Natural killer cell (primary cell): ENCODE data around the gene HERC6. TPM values are rescaled to one million over a fixed set of nuclear protein-coding genes. Genes with fewer than 3 reads are reported as not detected.
"Not testable (repeated sequence)": the region's sequence is repeated elsewhere in the genome, so short reads cannot be mapped to it uniquely, and the experiment has no call there.

ENCODE experiments used
- ATAC-seq, 3 donors: fragments of 150-1000 bp in 2 of 3; fragments of 200-7000 bp in 1 of 3; cut with Tn5 transposase; 1 replicate in 1 of 3; 2 replicates in 2 of 3; pipeline ENCODE4 v1.10.0; 2021; ENCODE audit warnings: mild to moderate bottlenecking in 2 of 3, moderate library complexity in 2 of 3
- DNase-seq, 2 donors: peaks; one replicate each; pipeline versions ENCODE4 v3.0.0 to v3.0.0-alpha.2; 2013 to 2021; ENCODE audit warnings: mixed read lengths in 1 of 2
- H3K27ac ChIP-seq: one replicate; pipeline ENCODE4 v1.5.1; 2013; ENCODE audit warnings: mild to moderate bottlenecking, low read length
- H3K27me3 ChIP-seq: one replicate; pipeline ENCODE4 v1.6.1; 2013; ENCODE audit warnings: low read length; ENCODE audit not compliant: control insufficient read depth, insufficient read depth
- H3K36me3 ChIP-seq: one replicate; pipeline ENCODE4 v1.6.1; 2013; ENCODE audit warnings: low read length; ENCODE audit not compliant: control insufficient read depth, insufficient read depth
- H3K4me1 ChIP-seq: one replicate; pipeline ENCODE4 v1.6.1; 2013; ENCODE audit warnings: low read length; ENCODE audit not compliant: control insufficient read depth, insufficient read depth
- H3K4me3 ChIP-seq: one replicate; pipeline ENCODE4 v1.5.1; 2013; ENCODE audit warnings: low read length
- H3K9me3 ChIP-seq: one replicate; pipeline ENCODE4 v1.6.1; 2013; ENCODE audit warnings: low read length; ENCODE audit not compliant: control insufficient read depth, insufficient read depth
- H3K27ac Mint-ChIP-seq, 2 donors: one replicate each; pipeline ENCODE4 v1.8.0; 2022; ENCODE audit warnings: mild to moderate bottlenecking in 2 of 2, mixed read lengths in 2 of 2, moderate library complexity in 1 of 2
- H3K27me3 Mint-ChIP-seq, 2 donors: one replicate each; pipeline ENCODE4 v1.8.0; 2022; ENCODE audit warnings: low read depth in 2 of 2, mixed read lengths in 2 of 2
- H3K36me3 Mint-ChIP-seq: one replicate; pipeline ENCODE4 v1.8.0; 2022; ENCODE audit warnings: mixed read lengths
- H3K4me1 Mint-ChIP-seq, 2 donors: one replicate each; pipeline ENCODE4 v1.8.0; 2022; ENCODE audit warnings: mixed read lengths in 2 of 2
- H3K4me3 Mint-ChIP-seq: one replicate; pipeline ENCODE4 v1.8.0; 2022; ENCODE audit warnings: mild to moderate bottlenecking, moderate library complexity, mixed read lengths
- H3K9me3 Mint-ChIP-seq, 2 donors: one replicate each; pipeline ENCODE4 v1.8.0; 2022; ENCODE audit warnings: mixed read lengths in 2 of 2
- WGBS: methylation state at CpG from one replicate; pipeline ENCODE4 v1.1.7; 2013; ENCODE audit warnings: missing lambda C conversion rate; ENCODE audit not compliant: insufficient coverage; 5-methylcytosine and 5-hydroxymethylcytosine counted together
- intact Hi-C: fragments of 100-400 bp; cut with micrococcal nuclease; formaldehyde crosslinking; loops from one replicate; pipeline ENCODE4 v1.14.2; 2022
- total RNA-seq, 4 donors: library from RNA; stranded (reverse); fragments of 120-200 nt in 1 of 4; gene quantifications; one replicate each; pipeline versions ENCODE4 v1.2.3 to v1.2.4, GENCODE V29; 2013 to 2022
- TF ChIP-seq, protein P1 (sequence below): fragments of 200-600 bp; IDR thresholded peaks from one replicate; pipeline ENCODE4 v1.8.0; 2022; ENCODE audit warnings: antibody characterized with exemption

The HERC6 gene
- total RNA-seq, 3 donors from 2014 or later (not counting 1 experiment from before 2014, with no cell fraction given), result 8.3 to 18.0 (median 17.5) TPM

DNA sequence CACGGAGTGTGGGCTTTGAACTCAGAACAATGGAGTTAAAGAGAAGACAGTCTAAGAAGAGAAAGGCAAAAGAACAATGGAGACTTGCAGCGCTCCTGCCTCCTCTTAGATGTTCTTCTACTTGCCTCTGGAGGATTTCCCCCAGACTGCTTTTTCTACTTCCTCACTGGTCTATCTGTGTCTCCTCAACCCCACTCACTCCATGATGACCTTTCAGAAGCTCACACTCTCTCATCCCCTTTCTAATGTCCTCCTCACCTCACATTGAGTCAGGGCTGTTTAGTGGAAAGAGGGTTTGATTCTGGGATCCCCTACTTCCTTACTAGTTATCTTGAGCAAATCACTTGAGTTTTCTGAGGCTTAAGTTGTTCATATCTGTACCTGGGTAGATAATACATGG is 12.2 kb upstream of the HERC6 start:
- H3K4me1 Mint-ChIP-seq, result no peaks in the 10 kb centered on the region
- no peak overlapping the region for H3K4me3 Mint-ChIP-seq
- H3K4me3 ChIP-seq, result no peak overlapping the region
- no peak for ATAC-seq
- H3K27ac ChIP-seq, result no peak overlapping the region
- no peak overlapping the region for H3K27ac Mint-ChIP-seq
- H3K9me3 Mint-ChIP-seq, result peaks cover 0 to 8% of the 10 kb centered on the region in 2 donors
- no peaks in the 10 kb centered on the region for H3K27me3 ChIP-seq
- H3K36me3 ChIP-seq, result no peaks in the 10 kb centered on the region
- intact Hi-C loops, result no loop called here
- peaks cover 8 to 9% of the 10 kb centered on the region in 2 donors for H3K27me3 Mint-ChIP-seq
- peaks cover 8% of the 10 kb centered on the region for H3K36me3 Mint-ChIP-seq
- no peaks in the 10 kb centered on the region for H3K4me1 ChIP-seq
- DNase-seq, result no peak
- H3K9me3 ChIP-seq, result no peaks in the 10 kb centered on the region
- TF ChIP-seq, protein P1, sequence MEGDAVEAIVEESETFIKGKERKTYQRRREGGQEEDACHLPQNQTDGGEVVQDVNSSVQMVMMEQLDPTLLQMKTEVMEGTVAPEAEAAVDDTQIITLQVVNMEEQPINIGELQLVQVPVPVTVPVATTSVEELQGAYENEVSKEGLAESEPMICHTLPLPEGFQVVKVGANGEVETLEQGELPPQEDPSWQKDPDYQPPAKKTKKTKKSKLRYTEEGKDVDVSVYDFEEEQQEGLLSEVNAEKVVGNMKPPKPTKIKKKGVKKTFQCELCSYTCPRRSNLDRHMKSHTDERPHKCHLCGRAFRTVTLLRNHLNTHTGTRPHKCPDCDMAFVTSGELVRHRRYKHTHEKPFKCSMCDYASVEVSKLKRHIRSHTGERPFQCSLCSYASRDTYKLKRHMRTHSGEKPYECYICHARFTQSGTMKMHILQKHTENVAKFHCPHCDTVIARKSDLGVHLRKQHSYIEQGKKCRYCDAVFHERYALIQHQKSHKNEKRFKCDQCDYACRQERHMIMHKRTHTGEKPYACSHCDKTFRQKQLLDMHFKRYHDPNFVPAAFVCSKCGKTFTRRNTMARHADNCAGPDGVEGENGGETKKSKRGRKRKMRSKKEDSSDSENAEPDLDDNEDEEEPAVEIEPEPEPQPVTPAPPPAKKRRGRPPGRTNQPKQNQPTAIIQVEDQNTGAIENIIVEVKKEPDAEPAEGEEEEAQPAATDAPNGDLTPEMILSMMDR, result no peak
- WGBS, result 89% methylated on average over 2 of the region's 2 CpGs

DNA sequence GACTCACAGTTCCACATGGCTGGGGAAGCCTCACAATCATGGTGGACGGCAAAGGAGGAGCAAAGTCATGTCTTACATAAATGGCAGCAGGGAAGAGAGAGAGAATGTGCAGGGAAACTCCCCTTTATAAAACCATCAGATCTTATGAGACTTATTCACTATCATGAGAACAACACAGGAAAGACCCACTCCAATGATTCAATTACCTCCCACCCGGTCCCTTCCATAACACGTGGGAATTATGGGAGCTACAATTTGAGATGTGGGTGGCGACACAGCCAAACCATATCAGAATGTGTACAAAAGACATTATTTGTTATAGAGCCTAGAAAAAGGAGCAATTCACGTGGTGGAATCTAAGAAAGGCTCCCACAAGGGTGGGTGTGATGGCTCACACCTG is 10.8 kb upstream of the HERC6 start:
- Histone ChIP-seq H3K4me1 (no peaks in the 10 kb centered on the region), H3K4me3 (no peak overlapping the region), H3K9me3 (no peaks in the 10 kb centered on the region), H3K36me3 (no peaks in the 10 kb centered on the region), H3K27me3 (no peaks in the 10 kb centered on the region), H3K27ac (no peak overlapping the region)
- Mint-ChIP-seq H3K4me3 (no peak overlapping the region), H3K36me3 (peaks cover 8% of the 10 kb centered on the region), H3K27me3 (peaks cover 8 to 9% of the 10 kb centered on the region in 2 donors), H3K9me3 (peaks cover 0 to 7% of the 10 kb centered on the region in 2 donors), H3K4me1 (no peaks in the 10 kb centered on the region), H3K27ac (no peak overlapping the region)
- WGBS, result 92% methylated on average over 4 of the region's 5 CpGs
- TF ChIP-seq, protein P1, result no peak
- intact Hi-C loops, result no loop called here
- ATAC-seq (no peak), DNase-seq (no peak)

DNA sequence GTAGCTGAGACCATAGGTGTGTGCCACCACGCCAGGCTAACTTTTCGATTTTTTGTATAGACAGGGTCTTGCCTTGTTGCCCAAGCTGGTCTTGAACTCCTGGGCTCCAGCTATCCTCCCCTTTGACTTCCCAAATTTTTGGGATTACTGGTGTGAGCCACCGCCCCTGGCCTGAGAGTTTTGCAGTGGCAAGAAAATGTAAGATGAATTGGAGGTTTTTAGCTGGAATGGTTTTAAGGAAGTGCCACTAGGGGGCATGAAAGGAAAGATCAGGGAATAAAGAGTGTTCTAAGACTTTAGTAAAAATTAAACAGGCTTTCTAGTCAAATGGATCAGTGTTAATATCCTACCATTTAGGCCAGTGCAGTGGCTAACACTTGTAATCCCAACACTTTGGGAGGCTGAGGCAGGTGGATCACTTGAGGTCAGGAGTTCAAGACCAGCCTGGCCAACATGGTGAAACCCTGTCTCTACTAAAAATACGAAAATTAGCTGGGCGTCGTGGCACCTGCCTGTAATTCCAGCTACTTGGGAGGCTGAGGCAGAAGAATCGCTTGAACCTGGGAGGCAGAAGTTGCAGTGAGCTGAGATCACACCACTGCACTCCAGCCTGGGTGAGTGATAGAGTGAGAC is 9.4 kb upstream of the HERC6 start:
- H3K4me1 ChIP-seq, H3K36me3 ChIP-seq, H3K36me3 Mint-ChIP-seq, H3K27ac ChIP-seq, H3K4me3 ChIP-seq, H3K4me1 Mint-ChIP-seq, H3K27ac Mint-ChIP-seq, H3K9me3 Mint-ChIP-seq, H3K27me3 ChIP-seq, H3K4me3 Mint-ChIP-seq, ATAC-seq, H3K27me3 Mint-ChIP-seq, H3K9me3 ChIP-seq, intact Hi-C loops: not testable (repeated sequence)
- 91% methylated on average over 7 of the region's 7 CpGs for WGBS
- peak in 1 of 2 donors; percentile 55 for DNase-seq
- TF ChIP-seq, protein P1, result peak; percentile 25

DNA sequence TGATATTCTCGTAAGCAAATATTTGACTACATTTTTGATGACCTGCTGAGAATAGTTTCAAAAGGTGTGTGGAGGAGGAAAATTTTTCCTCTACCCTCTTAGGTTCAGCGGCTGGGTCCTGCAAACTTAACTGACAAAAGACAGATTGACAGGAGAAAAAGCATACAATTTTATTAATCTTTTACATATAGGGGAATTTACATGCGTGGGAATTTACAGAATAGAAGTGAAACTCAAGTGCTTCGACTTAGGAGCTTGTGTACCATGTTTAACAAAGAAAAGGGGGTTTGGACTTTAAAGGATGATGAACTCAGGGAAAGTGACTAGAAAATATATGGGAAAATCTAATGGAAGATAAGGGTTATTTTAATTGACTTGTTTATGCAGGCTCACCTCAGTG is 2.5 kb downstream of the HERC6 start:
- H3K4me1 ChIP-seq, result peaks cover 8% of the 10 kb centered on the region
- Mint-ChIP-seq H3K9me3 (no peaks in the 10 kb centered on the region), H3K4me1 (peaks cover 16 to 21% of the 10 kb centered on the region in 2 donors), H3K27ac (peak overlapping the region; percentile 77 to 84), H3K4me3 (no peak overlapping the region), H3K36me3 (no peaks in the 10 kb centered on the region), H3K27me3 (no peaks in the 10 kb centered on the region)
- H3K27ac ChIP-seq, result peak overlapping the region; percentile 4
- no peak for ATAC-seq
- H3K4me3 ChIP-seq, result no peak overlapping the region
- intact Hi-C loops, result no loop called here
- peak in 1 of 2 donors; percentile 30 for DNase-seq
- H3K9me3 ChIP-seq, result no peaks in the 10 kb centered on the region
- H3K27me3 ChIP-seq, result no peaks in the 10 kb centered on the region
- TF ChIP-seq, protein P1, result no peak
- peaks cover 3% of the 10 kb centered on the region for H3K36me3 ChIP-seq
- 70% methylated on average over 2 of the region's 4 CpGs for WGBS
